ENCODE data around the gene PLOD3. TPM values are rescaled to one million over a fixed set of nuclear protein-coding genes. Genes with fewer than 3 reads are reported as not detected.
A peak's percentile ranks its signal among the peaks of the same experiment; 100 is the strongest.

PLOD3 gene
- total RNA-seq, 1 experiment from 2014 or later: 74.5 TPM

GRCh38 chr7:101232141-101232850 lies 14.9 kb upstream of the PLOD3 start:
- Histone ChIP-seq H4K5ac (ENCODE audit: insufficient read length, low read depth, low read length) (no peak overlapping the region), H2AFZ (ENCODE audit: low read length) (no peak overlapping the region), H2AK5ac (ENCODE audit: insufficient read length, low read length) (no peak overlapping the region), H3T11ph (ENCODE audit: low read length) (no peak overlapping the region), H2BK12ac (ENCODE audit: insufficient read length, low read depth, low read length) (no peak overlapping the region), H4K20me1 (ENCODE audit: control insufficient read depth, insufficient read depth, insufficient read length) (no peaks in the 10 kb centered on the region), H4K91ac (ENCODE audit: insufficient read length, low read depth, low read length) (no peak overlapping the region), H3K4me2 (ENCODE audit: insufficient read depth, insufficient read length, low read length) (peak overlapping the region; percentile 49), H3K4ac (ENCODE audit: low read depth, low read length) (no peak overlapping the region), H2BK120ac (ENCODE audit: low read depth, low read length, poor library complexity, severe bottlenecking) (no peak overlapping the region), H2BK5ac (ENCODE audit: insufficient read length, low read length) (no peak overlapping the region), H3K18ac (ENCODE audit: insufficient read length, low read depth, low read length) (no peak overlapping the region), H3K4me1 (ENCODE audit: insufficient read depth, low read length) (0 out of 2 replicates have a peak, but pooled peaks cover 3% of the 10 kb centered on the region), H3K14ac (ENCODE audit: insufficient read depth, low read length) (no peak overlapping the region), H2BK20ac (ENCODE audit: low read depth, low read length, poor library complexity, severe bottlenecking) (no peak overlapping the region), H3K23me2 (ENCODE audit: insufficient read length, low read depth, low read length, poor library complexity, severe bottlenecking) (no peaks in the 10 kb centered on the region), H2BK15ac (ENCODE audit: low read depth, low read length) (no peak overlapping the region), H3K9ac (ENCODE audit: extremely low read depth, insufficient read length, low read length) (no peak overlapping the region), H3K56ac (ENCODE audit: insufficient read length, low read depth, low read length) (no peak overlapping the region), H3K27ac (ENCODE audit: insufficient read length, low read depth, low read length) (no peak overlapping the region), H3K23ac (ENCODE audit: insufficient read length, low read depth, low read length) (no peak overlapping the region), H3K27me3 (ENCODE audit: insufficient read depth, low read length) (no peaks in the 10 kb centered on the region), H3K9me3 (ENCODE audit: control insufficient read depth, low read depth, low read length) (no peaks in the 10 kb centered on the region), H3K79me2 (ENCODE audit: insufficient read depth, low read length) (no peaks in the 10 kb centered on the region), H4K8ac (replicated peaks; ENCODE audit: insufficient read length, low read depth, low read length) (no peak overlapping the region), H3K79me1 (ENCODE audit: insufficient read depth, low read depth, low read length, poor library complexity, severe bottlenecking) (no peaks in the 10 kb centered on the region)
- peak; percentile 74 for DNase-seq
- no peak for TF ChIP-seq CTCF (conservative IDR thresholded peaks at IDR 0.05)
- peaks cover 0 to 24% (median 6%) of the 10 kb centered on the region in 3 experiments; a peak in 5 of 7 replicates for H3K36me3 Mint-ChIP-seq (ENCODE audit: insufficient read depth in 1 of 3, low read depth in 3 of 3)
- WGBS (ENCODE audit: extremely low coverage, insufficient read length, low lambda C conversion rate): no CpG with 5 or more reads among the region's 52 CpGs
- peaks cover 20 to 23% of the 10 kb centered on the region in 2 experiments for H3K4me1 Mint-ChIP-seq
- H3K9me3 Mint-ChIP-seq: no peaks in the 10 kb centered on the region
- no peaks in the 10 kb centered on the region for H3K27me3 Mint-ChIP-seq (ENCODE audit: low read depth)
- peak overlapping the region; percentile 71 to 85 for H3K4me3 Mint-ChIP-seq
- H3K27ac Mint-ChIP-seq: peak overlapping the region; percentile 50 to 92 (median 67); a peak in 3 of 7 replicates

Data from H9 (cell line).